Stomach (tissue), 9 donors: ENCODE measurements around the gene B4GALT6. TPM values are rescaled to one million over a fixed set of nuclear protein-coding genes. Genes with fewer than 3 reads are reported as not detected.

Source experiments
- DNase-seq, 2 donors: peaks; one replicate each; pipeline versions ENCODE4 v3.0.0 to v3.0.0-alpha.2; 2013 to 2019
- H3K27ac ChIP-seq, 5 donors: fragments of 200-600 bp in 4 of 5; sonication (generic) in 4 of 5; one replicate each; pipeline ENCODE4 v1.5.1; 2013 to 2019; ENCODE audit warnings: mild to moderate bottlenecking in 1 of 5, moderate library complexity in 1 of 5
- H3K27me3 ChIP-seq, 3 donors: fragments of 200-600 bp; sonication (generic); one replicate each; pipeline ENCODE4 v1.5.1; 2017 to 2019; ENCODE audit warnings: mixed run types in 1 of 3
- H3K36me3 ChIP-seq, 4 donors: fragments of 200-600 bp; sonication (generic); 1 replicate in 3 of 4; 2 replicates in 1 of 4; pipeline ENCODE4 v1.5.1; 2016 to 2019
- H3K4me1 ChIP-seq, 4 donors: fragments of 200-600 bp; sonication (generic); one replicate each; pipeline ENCODE4 v1.5.1; 2016 to 2019
- H3K4me3 ChIP-seq, 4 donors: fragments of 200-600 bp; sonication (generic) in 3 of 4; one replicate each; pipeline ENCODE4 v1.5.1; 2016 to 2019; ENCODE audit warnings: mild to moderate bottlenecking in 1 of 4
- H3K9me3 ChIP-seq, 4 donors: fragments of 200-600 bp; sonication (generic); one replicate each; pipeline ENCODE4 v1.5.1; 2016 to 2019
- CTCF ChIP-seq, 7 experiments: fragments of 450-650 bp in 4 of 7; fragments of 200-600 bp in 3 of 7; sonication (generic) in 3 of 7; IDR thresholded peaks; one replicate each; pipeline ENCODE4 v1.5.1; 2016 to 2019; ENCODE audit warnings: antibody characterized with exemption in 7 of 7, control low read depth in 2 of 7, mild to moderate bottlenecking in 1 of 7
- EP300 ChIP-seq: sonication (generic); formaldehyde crosslinking; IDR thresholded peaks from one replicate; pipeline ENCODE4 v1.6.1; 2017; ENCODE audit warnings: antibody characterized with exemption
- POLR2A ChIP-seq, 4 donors: fragments of 450-650 bp; IDR thresholded peaks; one replicate each; pipeline ENCODE4 v1.6.1; 2016; ENCODE audit warnings: antibody characterized with exemption in 4 of 4, control low read depth in 2 of 4, mild to moderate bottlenecking in 1 of 4, moderate library complexity in 1 of 4
- POLR2AphosphoS5 ChIP-seq, 3 donors: sonication (generic); formaldehyde crosslinking; IDR thresholded peaks; one replicate each; pipeline ENCODE4 v1.6.1; 2016; ENCODE audit warnings: antibody characterized with exemption in 3 of 3
- WGBS, 5 donors: extraction: QIAGEN DNeasy Blood & Tissue Kit in 3 of 5; methylation state at CpG; one replicate each; pipeline versions ENCODE4 v1.1.5 to v1.1.7; 2013 to 2018; 5-methylcytosine and 5-hydroxymethylcytosine counted together
- intact Hi-C: fragments of 100-400 bp; cut with DNase I; formaldehyde crosslinking; loops from one replicate; pipeline ENCODE4 v1.15.1; 2023; ENCODE audit warnings: low total_unique reads
- polyA plus RNA-seq, 3 donors: library from polyadenylated mRNA; stranded (reverse); fragments of 200-250 nt; gene quantifications; one replicate each; pipeline ENCODE4 v1.2.3, GENCODE V29; 2013
- total RNA-seq, 5 donors: library from RNA; depleted of rRNA; stranded (reverse); fragments of >200 nt; gene quantifications; one replicate each; pipeline versions ENCODE4 v1.1.0 to v1.2.3, GENCODE V29; 2014 to 2016
- donor health status: healthy with polysubstance abuse.
- donor health status: Bipolar disorder and iron deficiency.
- donor health status: healthy.

B4GALT6 gene
- total and polyA plus RNA-seq, 8 donors = 0.45 to 8.4 (median 1.3) TPM; not detected in 1

GRCh38 chr18:31612124-31612523, 72.3 kb downstream of the B4GALT6 start:
- Histone ChIP-seq H3K9me3 (no peaks in the 10 kb centered on the region), H3K27me3 (no peaks in the 10 kb centered on the region), H3K4me3 (no peak overlapping the region), H3K4me1 (peaks cover 0 to 10% (median 5%) of the 10 kb centered on the region in 4 donors), H3K36me3 (no peaks in the 10 kb centered on the region), H3K27ac (no peak overlapping the region)
- 73 to 84% (median 77%) methylated on average over 6 of the region's 6 CpGs for WGBS, 5 donors
- DNase-seq = no peak
- TF ChIP-seq POLR2AphosphoS5 (IDR thresholded peaks at IDR 0.05) (no peak), POLR2A (IDR thresholded peaks at IDR 0.05) (no peak), CTCF (IDR thresholded peaks at IDR 0.05) (no peak), EP300 (no peak)
- intact Hi-C loops = no loop called here

GRCh38 chr18:31611511-31611910, 72.9 kb downstream of the B4GALT6 start:
- 78 to 92% (median 90%) methylated on average over 5 of the region's 5 CpGs for WGBS, 5 donors
- H3K4me3 ChIP-seq = no peak overlapping the region
- no peaks in the 10 kb centered on the region for H3K36me3 ChIP-seq
- no peaks in the 10 kb centered on the region for H3K27me3 ChIP-seq
- H3K27ac ChIP-seq = no peak overlapping the region
- no peaks in the 10 kb centered on the region for H3K9me3 ChIP-seq
- peaks cover 0 to 10% (median 5%) of the 10 kb centered on the region in 4 donors for H3K4me1 ChIP-seq
- intact Hi-C loops = no loop called here
- no peak for DNase-seq
- no peak for TF ChIP-seq POLR2AphosphoS5 (IDR thresholded peaks at IDR 0.05)
- TF ChIP-seq POLR2A (IDR thresholded peaks at IDR 0.05) = no peak
- TF ChIP-seq CTCF (IDR thresholded peaks at IDR 0.05) = no peak
- TF ChIP-seq EP300 = no peak

GRCh38 chr18:31610286-31611205, 73.8 kb downstream of the B4GALT6 start:
- TF ChIP-seq POLR2A (IDR thresholded peaks at IDR 0.05) = no peak
- TF ChIP-seq CTCF (IDR thresholded peaks at IDR 0.05) = peak in 3 of 7 experiments; percentile 19 to 40 (median 40)
- Histone ChIP-seq H3K27ac (no peak overlapping the region), H3K27me3 (no peaks in the 10 kb centered on the region), H3K4me3 (no peak overlapping the region), H3K9me3 (no peaks in the 10 kb centered on the region), H3K4me1 (peaks cover 0 to 10% (median 5%) of the 10 kb centered on the region in 4 donors), H3K36me3 (no peaks in the 10 kb centered on the region)
- 20 to 39% (median 23%) methylated on average over 7 to 8 of the region's 8 CpGs for WGBS, 5 donors
- peak; percentile 57 to 75 for DNase-seq
- intact Hi-C loops = no loop called here

- 63 to 75% (median 68%) methylated on average over 2 of the region's 2 CpGs for WGBS, 5 donors
- no peak overlapping the region for H3K27ac ChIP-seq
- no peak for DNase-seq
Observed at GRCh38 chr18:31609886-31610285, 74.5 kb downstream of the B4GALT6 start.

More at GRCh38 chr18:31609886-31610285, 74.5 kb downstream of the B4GALT6 start:
- peaks cover 0 to 10% (median 5%) of the 10 kb centered on the region in 4 donors for H3K4me1 ChIP-seq
- H3K36me3 ChIP-seq = no peaks in the 10 kb centered on the region
- intact Hi-C loops = no loop called here
- no peaks in the 10 kb centered on the region for H3K27me3 ChIP-seq
- H3K4me3 ChIP-seq = no peak overlapping the region
- no peak for TF ChIP-seq EP300
- no peak for TF ChIP-seq CTCF (IDR thresholded peaks at IDR 0.05)
- no peak for TF ChIP-seq POLR2A (IDR thresholded peaks at IDR 0.05)
- TF ChIP-seq POLR2AphosphoS5 (IDR thresholded peaks at IDR 0.05) = no peak
- H3K9me3 ChIP-seq = no peaks in the 10 kb centered on the region
